Vagina (tissue), 2 donors: ENCODE measurements around the gene SCO1. TPM values are rescaled to one million over a fixed set of nuclear protein-coding genes. Genes with fewer than 3 reads are reported as not detected.

Experiments used
- DNase-seq, 2 donors: peaks; one replicate each; pipeline ENCODE4 v3.0.0-alpha.2; 2017; ENCODE audit errors: extremely low spot score in 2 of 2
- H3K27ac ChIP-seq: fragments of 200-600 bp; sonication (generic); one replicate; pipeline ENCODE4 v1.5.1; 2019
- H3K27me3 ChIP-seq: fragments of 200-600 bp; sonication (generic); one replicate; pipeline ENCODE4 v1.5.1; 2019
- H3K36me3 ChIP-seq, 2 donors: fragments of 200-600 bp; sonication (generic); one replicate each; pipeline ENCODE4 v1.5.1; 2017 to 2019
- H3K4me1 ChIP-seq: fragments of 200-600 bp; sonication (generic); one replicate; pipeline ENCODE4 v1.5.1; 2019
- H3K4me3 ChIP-seq, 2 donors: fragments of 200-600 bp; sonication (generic); 1 replicate in 1 of 2; 2 replicates in 1 of 2; pipeline ENCODE4 v1.5.1; 2016 to 2019
- H3K9me3 ChIP-seq: fragments of 200-600 bp; sonication (generic); one replicate; pipeline ENCODE4 v1.5.1; 2019
- POLR2A ChIP-seq, 2 donors: fragments of 450-650 bp; IDR thresholded peaks; one replicate each; pipeline ENCODE4 v1.6.1; 2017; ENCODE audit warnings: antibody characterized with exemption in 2 of 2, mild to moderate bottlenecking in 2 of 2, moderate library complexity in 2 of 2
- POLR2AphosphoS5 ChIP-seq, 2 donors: sonication (generic); formaldehyde crosslinking; IDR thresholded peaks; one replicate each; pipeline ENCODE4 v1.9.0; 2017; ENCODE audit warnings: antibody characterized with exemption in 2 of 2, mild to moderate bottlenecking in 2 of 2, low read depth in 1 of 2; ENCODE audit not compliant: insufficient read depth in 1 of 2
- intact Hi-C: fragments of 100-400 bp; cut with DNase I; formaldehyde crosslinking; loops from one replicate; pipeline ENCODE4 v1.15.1; 2023
- total RNA-seq: library from RNA; depleted of rRNA; stranded (reverse); fragments of >200 nt; gene quantifications from one replicate; pipeline ENCODE4 v1.2.3, GENCODE V29; 2016
- TF ChIP-seq, protein P1 (sequence below), 3 experiments: fragments of 450-650 bp in 2 of 3; fragments of 200-600 bp in 1 of 3; sonication (generic) in 1 of 3; IDR thresholded peaks; one replicate each; pipeline ENCODE4 v1.5.1; 2017 to 2019; ENCODE audit warnings: antibody characterized with exemption in 3 of 3, mild to moderate bottlenecking in 2 of 3, moderate library complexity in 2 of 3

The SCO1 gene
- total RNA-seq, 1 donor from 2014 or later = 38.8 TPM

DNA sequence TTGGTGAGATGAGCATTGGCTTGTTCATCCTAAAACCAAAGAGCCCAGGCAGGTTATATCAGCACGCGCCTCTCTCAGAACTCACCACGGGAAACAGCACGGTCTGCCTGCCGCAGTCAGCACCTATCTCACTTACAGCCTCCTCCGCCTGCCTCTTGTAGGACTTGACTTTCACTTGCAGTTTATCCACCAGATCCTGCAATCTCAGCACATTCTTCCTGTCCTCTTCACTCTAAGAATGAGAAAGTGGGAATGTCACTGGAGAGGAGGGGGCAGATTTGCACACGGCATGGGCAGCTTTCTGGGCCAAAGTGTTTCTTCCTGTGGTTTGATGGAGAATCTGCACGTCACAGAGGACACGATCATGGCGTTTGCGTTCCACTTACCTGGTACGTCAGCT lies 67.6 kb downstream of the SCO1 start:
- Histone ChIP-seq H3K4me3 (no peak overlapping the region), H3K27me3 (no peaks in the 10 kb centered on the region), H3K4me1 (no peaks in the 10 kb centered on the region), H3K9me3 (no peaks in the 10 kb centered on the region), H3K27ac (no peak overlapping the region), H3K36me3 (peaks cover 0 to 10% of the 10 kb centered on the region in 2 donors)
- no peak for DNase-seq
- TF ChIP-seq, protein P1, sequence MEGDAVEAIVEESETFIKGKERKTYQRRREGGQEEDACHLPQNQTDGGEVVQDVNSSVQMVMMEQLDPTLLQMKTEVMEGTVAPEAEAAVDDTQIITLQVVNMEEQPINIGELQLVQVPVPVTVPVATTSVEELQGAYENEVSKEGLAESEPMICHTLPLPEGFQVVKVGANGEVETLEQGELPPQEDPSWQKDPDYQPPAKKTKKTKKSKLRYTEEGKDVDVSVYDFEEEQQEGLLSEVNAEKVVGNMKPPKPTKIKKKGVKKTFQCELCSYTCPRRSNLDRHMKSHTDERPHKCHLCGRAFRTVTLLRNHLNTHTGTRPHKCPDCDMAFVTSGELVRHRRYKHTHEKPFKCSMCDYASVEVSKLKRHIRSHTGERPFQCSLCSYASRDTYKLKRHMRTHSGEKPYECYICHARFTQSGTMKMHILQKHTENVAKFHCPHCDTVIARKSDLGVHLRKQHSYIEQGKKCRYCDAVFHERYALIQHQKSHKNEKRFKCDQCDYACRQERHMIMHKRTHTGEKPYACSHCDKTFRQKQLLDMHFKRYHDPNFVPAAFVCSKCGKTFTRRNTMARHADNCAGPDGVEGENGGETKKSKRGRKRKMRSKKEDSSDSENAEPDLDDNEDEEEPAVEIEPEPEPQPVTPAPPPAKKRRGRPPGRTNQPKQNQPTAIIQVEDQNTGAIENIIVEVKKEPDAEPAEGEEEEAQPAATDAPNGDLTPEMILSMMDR (IDR thresholded peaks at IDR 0.05) = no peak
- TF ChIP-seq POLR2AphosphoS5 (IDR thresholded peaks at IDR 0.05; ENCODE audit: insufficient read depth in 1 of 2, low read depth in 1 of 2) (no peak), POLR2A (IDR thresholded peaks at IDR 0.05) (no peak)
- intact Hi-C loops = no loop called here

DNA sequence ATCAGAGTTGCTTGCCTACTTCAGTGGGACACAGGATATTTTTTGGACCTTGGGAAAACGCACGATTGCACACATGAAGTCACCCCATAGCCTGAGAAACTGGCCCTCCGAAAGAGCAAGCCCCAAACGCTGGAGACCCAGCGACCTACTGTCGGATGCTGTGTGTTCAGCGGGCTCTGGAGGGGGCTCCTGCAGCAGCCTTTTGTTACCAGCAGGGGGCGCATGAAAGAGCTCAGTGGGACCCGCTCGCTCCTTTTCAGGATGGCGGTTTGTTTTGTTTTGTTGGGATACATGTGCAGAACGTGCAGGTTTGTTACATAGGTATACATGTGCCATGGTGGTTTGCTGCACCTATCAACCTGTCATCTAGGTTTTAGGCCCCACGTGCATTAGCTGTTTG lies 68.6 kb downstream of the SCO1 start:
- Histone ChIP-seq H3K9me3 (no peaks in the 10 kb centered on the region), H3K27ac (no peak overlapping the region)
- TF ChIP-seq POLR2A (IDR thresholded peaks at IDR 0.05) (no peak), POLR2AphosphoS5 (IDR thresholded peaks at IDR 0.05; ENCODE audit: insufficient read depth in 1 of 2, low read depth in 1 of 2) (no peak)
- TF ChIP-seq, protein P1 (IDR thresholded peaks at IDR 0.05) = no peak

DNA sequence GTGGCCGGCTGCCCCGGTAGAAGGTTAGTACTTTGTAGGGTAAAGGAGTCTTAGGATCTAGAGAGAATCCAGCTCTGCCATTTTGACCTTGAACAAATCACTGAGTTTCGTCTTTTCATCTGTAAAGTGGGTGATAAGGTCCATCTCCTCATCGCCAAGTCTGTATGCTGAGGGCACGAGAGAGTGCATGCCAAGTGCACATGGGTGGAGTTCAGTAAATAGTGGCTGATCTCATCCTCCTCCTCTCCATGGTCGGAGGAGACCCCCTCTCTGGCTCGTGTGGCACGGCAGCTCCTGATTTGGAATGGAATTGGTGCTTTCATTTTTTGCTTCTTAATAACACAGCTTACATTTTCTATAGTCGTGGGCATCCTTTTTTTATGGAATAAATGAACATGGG lies 70.9 kb downstream of the SCO1 start:
- intact Hi-C loops = no loop called here
- H3K9me3 ChIP-seq = no peaks in the 10 kb centered on the region
- TF ChIP-seq, protein P1 (IDR thresholded peaks at IDR 0.05) = no peak
- TF ChIP-seq POLR2AphosphoS5 (IDR thresholded peaks at IDR 0.05; ENCODE audit: insufficient read depth in 1 of 2, low read depth in 1 of 2) (no peak), POLR2A (IDR thresholded peaks at IDR 0.05) (no peak)

More for the DNA sequence above, 68.6 kb downstream of the SCO1 start:
- Histone ChIP-seq H3K36me3 (peaks cover 0 to 10% of the 10 kb centered on the region in 2 donors), H3K27me3 (no peaks in the 10 kb centered on the region), H3K4me1 (peaks cover 4% of the 10 kb centered on the region), H3K4me3 (no peak overlapping the region)
- intact Hi-C loops = no loop called here
- DNase-seq = no peak

DNA sequence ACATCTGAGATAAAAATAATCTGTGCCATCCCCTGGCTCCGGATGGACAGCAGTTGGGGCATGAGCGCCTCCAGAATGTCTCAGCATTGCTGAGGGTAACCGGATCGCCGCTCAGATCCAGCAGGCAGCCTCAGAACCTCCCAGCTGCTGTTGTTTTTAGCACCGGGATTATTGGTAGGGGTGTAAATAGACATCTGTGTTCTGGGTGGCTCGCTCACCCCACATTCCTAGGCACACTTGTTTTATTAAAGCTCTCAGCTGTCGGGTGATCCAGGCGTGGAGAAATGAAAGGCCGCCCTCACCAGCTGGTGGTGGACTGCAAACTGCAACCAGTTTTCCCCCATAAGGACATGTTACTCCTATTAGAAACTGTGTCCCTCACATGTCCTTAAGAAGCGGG lies 72.4 kb downstream of the SCO1 start:
- peaks cover 0 to 8% of the 10 kb centered on the region in 2 donors for H3K36me3 ChIP-seq
- no peak overlapping the region for H3K27ac ChIP-seq
- TF ChIP-seq, protein P1 (IDR thresholded peaks at IDR 0.05) = no peak
- TF ChIP-seq POLR2A (IDR thresholded peaks at IDR 0.05) (no peak), POLR2AphosphoS5 (IDR thresholded peaks at IDR 0.05; ENCODE audit: insufficient read depth in 1 of 2, low read depth in 1 of 2) (no peak)
- H3K4me1 ChIP-seq = peaks cover 14% of the 10 kb centered on the region
- intact Hi-C loops = no loop called here
- H3K27me3 ChIP-seq = no peaks in the 10 kb centered on the region
- no peaks in the 10 kb centered on the region for H3K9me3 ChIP-seq
- DNase-seq = no peak
- H3K4me3 ChIP-seq = no peak overlapping the region

More for the DNA sequence above, 70.9 kb downstream of the SCO1 start:
- Histone ChIP-seq H3K36me3 (peaks cover 0 to 10% of the 10 kb centered on the region in 2 donors), H3K4me3 (no peak overlapping the region), H3K27me3 (no peaks in the 10 kb centered on the region), H3K4me1 (peaks cover 14% of the 10 kb centered on the region), H3K27ac (no peak overlapping the region)
- DNase-seq = no peak

DNA sequence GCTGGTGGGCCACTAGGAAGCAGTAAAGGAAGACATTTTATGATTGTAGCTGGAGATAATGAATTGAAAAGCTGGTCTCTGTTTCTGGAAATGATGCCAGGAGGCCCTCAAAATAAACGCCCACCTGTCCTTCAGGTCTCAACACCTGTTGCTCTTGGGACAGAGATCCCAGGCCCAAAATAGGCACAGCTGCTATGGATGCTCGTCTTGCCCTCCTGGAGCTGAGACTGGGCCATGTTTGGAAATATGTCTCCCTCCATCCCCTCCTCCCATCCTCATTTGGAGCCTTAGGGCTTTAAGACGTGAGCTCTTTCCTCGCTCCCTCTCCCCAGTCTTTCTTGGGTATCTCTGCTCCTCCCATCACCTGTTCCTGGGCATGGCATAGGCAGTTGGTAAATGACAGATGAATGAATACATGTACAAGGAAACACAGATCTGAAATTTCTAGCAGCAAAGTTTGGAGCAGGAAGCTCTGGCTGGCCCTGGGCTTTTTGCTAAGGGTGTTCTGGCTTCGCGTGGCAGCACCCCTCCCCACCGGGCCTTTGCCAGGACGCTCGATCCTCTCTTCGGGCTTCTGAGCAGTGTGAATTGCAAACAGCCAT lies 73.5 kb downstream of the SCO1 start:
- no peaks in the 10 kb centered on the region for H3K36me3 ChIP-seq
- no peak for DNase-seq
- H3K27me3 ChIP-seq = no peaks in the 10 kb centered on the region
- H3K27ac ChIP-seq = no peak overlapping the region
- intact Hi-C loops = no loop called here
- TF ChIP-seq POLR2A (IDR thresholded peaks at IDR 0.05) (no peak), POLR2AphosphoS5 (IDR thresholded peaks at IDR 0.05; ENCODE audit: insufficient read depth in 1 of 2, low read depth in 1 of 2) (no peak)
- TF ChIP-seq, protein P1 (IDR thresholded peaks at IDR 0.05) = no peak
- H3K9me3 ChIP-seq = no peaks in the 10 kb centered on the region
- peaks cover 14% of the 10 kb centered on the region for H3K4me1 ChIP-seq
- H3K4me3 ChIP-seq = no peak overlapping the region
